Measurements from ENCODE around the gene PFDN4. TPM values are rescaled to one million over a fixed set of nuclear protein-coding genes. Genes with fewer than 3 reads are reported as not detected.

Gene PFDN4
- polyA plus RNA-seq, 1 of the 3 experiments (the other 2 are of a cell fraction): 44.0 TPM

GRCh38 chr20:54218470-54218869 is 10.6 kb downstream of the PFDN4 start:
- Histone ChIP-seq H3K4me3 (ENCODE audit: low read depth in 2 of 2, low read length in 1 of 2) (no peak overlapping the region), H4K20me1 (ENCODE audit: insufficient read depth) (0 out of 2 replicates have a peak, but pooled peaks cover 4% of the 10 kb centered on the region), H3K9me2 (no peaks in the 10 kb centered on the region), H3K27ac (ENCODE audit: low read depth in 2 of 2, low read length in 1 of 2) (peak overlapping the region in 1 of 2 experiments; percentile 15; a peak in 1 of 4 replicates), H3K9me3 (no peaks in the 10 kb centered on the region), H3K4me2 (no peak overlapping the region; the same call in 1 of the 2 replicates), H3K27me3 (ENCODE audit: insufficient read depth) (no peaks in the 10 kb centered on the region), H3K4me1 (ENCODE audit: control insufficient read depth in 1 of 2, insufficient read depth in 2 of 2, low read depth in 1 of 2, low read length in 1 of 2) (peaks cover 6 to 19% of the 10 kb centered on the region in 2 experiments; a peak in 3 of 4 replicates), H3K36me3 (replicated peaks in 1 of 2; ENCODE audit: control insufficient read depth in 1 of 2, insufficient read depth in 2 of 2, low read length in 1 of 2) (peaks cover 29 to 45% of the 10 kb centered on the region in 2 experiments), H3K9ac (no peak overlapping the region; the same call in 1 of the 2 replicates), H3F3A (replicated peaks; ENCODE audit: insufficient read depth) (peaks cover 20% of the 10 kb centered on the region), H3K79me2 (ENCODE audit: insufficient read depth) (peaks cover 23% of the 10 kb centered on the region), H2AFZ (ENCODE audit: low read depth) (no peak overlapping the region)
- TF ChIP-seq TCF12 (IDR thresholded peaks at IDR 0.05) (no peak), SMC3 (IDR thresholded peaks at IDR 0.05; ENCODE audit: low read depth, low read length) (no peak), TAF1 (IDR thresholded peaks at IDR 0.05; ENCODE audit: borderline replicate concordance, low read depth, low read length) (no peak), ELF1 (IDR thresholded peaks at IDR 0.05) (no peak), MXI1 (IDR thresholded peaks at IDR 0.05; ENCODE audit: low read depth, low read length) (no peak), FOSL2 (IDR thresholded peaks at IDR 0.05; ENCODE audit: borderline replicate concordance, low read depth) (no peak), FOXJ3 (CRISPR knock-in tag; IDR thresholded peaks at IDR 0.05) (no peak), EZH2phosphoT487 (IDR thresholded peaks at IDR 0.05; ENCODE audit: borderline replicate concordance, low read depth) (no peak), GATA2 (CRISPR knock-in tag; IDR thresholded peaks at IDR 0.05) (no peak), JUND (IDR thresholded peaks at IDR 0.05) (no peak), TEAD4 (IDR thresholded peaks at IDR 0.05; ENCODE audit: borderline replicate concordance, insufficient read depth) (no peak), RAD21 (IDR thresholded peaks at IDR 0.05; ENCODE audit: low read length) (no peak), FOXM1 (IDR thresholded peaks at IDR 0.05; ENCODE audit: low read depth) (no peak)
- TF ChIP-seq, protein P1, sequence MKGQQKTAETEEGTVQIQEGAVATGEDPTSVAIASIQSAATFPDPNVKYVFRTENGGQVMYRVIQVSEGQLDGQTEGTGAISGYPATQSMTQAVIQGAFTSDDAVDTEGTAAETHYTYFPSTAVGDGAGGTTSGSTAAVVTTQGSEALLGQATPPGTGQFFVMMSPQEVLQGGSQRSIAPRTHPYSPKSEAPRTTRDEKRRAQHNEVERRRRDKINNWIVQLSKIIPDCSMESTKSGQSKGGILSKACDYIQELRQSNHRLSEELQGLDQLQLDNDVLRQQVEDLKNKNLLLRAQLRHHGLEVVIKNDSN (IDR thresholded peaks at IDR 0.05; ENCODE audit: borderline replicate concordance, low read depth): no peak
- TF ChIP-seq, protein P2, sequence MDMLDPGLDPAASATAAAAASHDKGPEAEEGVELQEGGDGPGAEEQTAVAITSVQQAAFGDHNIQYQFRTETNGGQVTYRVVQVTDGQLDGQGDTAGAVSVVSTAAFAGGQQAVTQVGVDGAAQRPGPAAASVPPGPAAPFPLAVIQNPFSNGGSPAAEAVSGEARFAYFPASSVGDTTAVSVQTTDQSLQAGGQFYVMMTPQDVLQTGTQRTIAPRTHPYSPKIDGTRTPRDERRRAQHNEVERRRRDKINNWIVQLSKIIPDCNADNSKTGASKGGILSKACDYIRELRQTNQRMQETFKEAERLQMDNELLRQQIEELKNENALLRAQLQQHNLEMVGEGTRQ (IDR thresholded peaks at IDR 0.05; ENCODE audit: borderline replicate concordance, low read depth, low read length): no peak
- POLR2A ChIA-PET: no interaction called here
- CTCF ChIA-PET: interaction anchor here (0.7 to 3.7 kb wide), 6 partner anchors 11 to 432 kb away, joined by 3 to 24 read pairs (median 9); partner anchors contain the start of gene PFDN4
- DNase-seq: no peak

GRCh38 chr20:54219751-54220426 is 12.0 kb downstream of the PFDN4 start:
- H3K4me3 ChIP-seq (ENCODE audit: low read depth in 2 of 2, low read length in 1 of 2): no peak overlapping the region; a peak in 1 of 4 replicates
- ChIA-PET POLR2A (no interaction called here), CTCF (interaction anchor here (0.6 to 3.7 kb wide), 13 partner anchors 9 to 541 kb away, joined by 3 to 24 read pairs (median 3); partner anchors contain the start of gene PFDN4)
- no peak overlapping the region for H3K4me2 ChIP-seq
- 0 out of 2 replicates have a peak, but pooled peaks cover 4% of the 10 kb centered on the region for H4K20me1 ChIP-seq (ENCODE audit: insufficient read depth)
- H2AFZ ChIP-seq (ENCODE audit: low read depth): no peak overlapping the region
- peaks cover 27 to 37% of the 10 kb centered on the region in 2 experiments for H3K36me3 ChIP-seq (replicated peaks in 1 of 2; ENCODE audit: control insufficient read depth in 1 of 2, insufficient read depth in 2 of 2, low read length in 1 of 2)
- peaks cover 24% of the 10 kb centered on the region for H3F3A ChIP-seq (replicated peaks; ENCODE audit: insufficient read depth)
- 78% methylated on average over 6 of the region's 6 CpGs for WGBS (ENCODE audit: low lambda C conversion rate)
- H3K4me1 ChIP-seq (ENCODE audit: control insufficient read depth in 1 of 2, insufficient read depth in 2 of 2, low read depth in 1 of 2, low read length in 1 of 2): peaks cover 6 to 19% of the 10 kb centered on the region in 2 experiments; a peak in 3 of 4 replicates
- H3K27me3 ChIP-seq (ENCODE audit: insufficient read depth): no peaks in the 10 kb centered on the region
- peaks cover 15% of the 10 kb centered on the region for H3K79me2 ChIP-seq (ENCODE audit: insufficient read depth)
- no peaks in the 10 kb centered on the region for H3K9me2 ChIP-seq
- DNase-seq: peak; percentile 53
- no peaks in the 10 kb centered on the region for H3K9me3 ChIP-seq
- H3K9ac ChIP-seq: no peak overlapping the region
- TF ChIP-seq MAX (IDR thresholded peaks at IDR 0.05; ENCODE audit: low read depth) (no peak), SMC3 (IDR thresholded peaks at IDR 0.05; ENCODE audit: low read depth, low read length) (peak; percentile 59), NFIC (IDR thresholded peaks at IDR 0.05; ENCODE audit: borderline replicate concordance) (no peak), CHD2 (IDR thresholded peaks at IDR 0.05; ENCODE audit: low read length, partially characterized antibody) (no peak), RAD21 (IDR thresholded peaks at IDR 0.05; ENCODE audit: low read length) (peak; percentile 75), GABPA (IDR thresholded peaks at IDR 0.05; ENCODE audit: low read depth) (no peak)
- TF ChIP-seq, protein P3, sequence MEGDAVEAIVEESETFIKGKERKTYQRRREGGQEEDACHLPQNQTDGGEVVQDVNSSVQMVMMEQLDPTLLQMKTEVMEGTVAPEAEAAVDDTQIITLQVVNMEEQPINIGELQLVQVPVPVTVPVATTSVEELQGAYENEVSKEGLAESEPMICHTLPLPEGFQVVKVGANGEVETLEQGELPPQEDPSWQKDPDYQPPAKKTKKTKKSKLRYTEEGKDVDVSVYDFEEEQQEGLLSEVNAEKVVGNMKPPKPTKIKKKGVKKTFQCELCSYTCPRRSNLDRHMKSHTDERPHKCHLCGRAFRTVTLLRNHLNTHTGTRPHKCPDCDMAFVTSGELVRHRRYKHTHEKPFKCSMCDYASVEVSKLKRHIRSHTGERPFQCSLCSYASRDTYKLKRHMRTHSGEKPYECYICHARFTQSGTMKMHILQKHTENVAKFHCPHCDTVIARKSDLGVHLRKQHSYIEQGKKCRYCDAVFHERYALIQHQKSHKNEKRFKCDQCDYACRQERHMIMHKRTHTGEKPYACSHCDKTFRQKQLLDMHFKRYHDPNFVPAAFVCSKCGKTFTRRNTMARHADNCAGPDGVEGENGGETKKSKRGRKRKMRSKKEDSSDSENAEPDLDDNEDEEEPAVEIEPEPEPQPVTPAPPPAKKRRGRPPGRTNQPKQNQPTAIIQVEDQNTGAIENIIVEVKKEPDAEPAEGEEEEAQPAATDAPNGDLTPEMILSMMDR (IDR thresholded peaks at IDR 0.05): peak; percentile 83
- peak overlapping the region in 1 of 2 experiments; percentile 32; a peak in 1 of 4 replicates for H3K27ac ChIP-seq (ENCODE audit: low read depth in 2 of 2, low read length in 1 of 2)
